HG03175 (cell line): ENCODE results near the gene LRRC8D.
"Not testable (repeated sequence)": the region's sequence is repeated elsewhere in the genome, so short reads cannot be mapped to it uniquely, and the experiment has no call there.

Experiments used
- ATAC-seq: cut with Tn5 transposase; IDR thresholded peaks from one replicate; pipeline ENCODE4 v1.9.1; 2021; ENCODE audit warnings: mild to moderate bottlenecking, moderate library complexity; ENCODE audit not compliant: unreplicated experiment

The LRRC8D gene

DNA sequence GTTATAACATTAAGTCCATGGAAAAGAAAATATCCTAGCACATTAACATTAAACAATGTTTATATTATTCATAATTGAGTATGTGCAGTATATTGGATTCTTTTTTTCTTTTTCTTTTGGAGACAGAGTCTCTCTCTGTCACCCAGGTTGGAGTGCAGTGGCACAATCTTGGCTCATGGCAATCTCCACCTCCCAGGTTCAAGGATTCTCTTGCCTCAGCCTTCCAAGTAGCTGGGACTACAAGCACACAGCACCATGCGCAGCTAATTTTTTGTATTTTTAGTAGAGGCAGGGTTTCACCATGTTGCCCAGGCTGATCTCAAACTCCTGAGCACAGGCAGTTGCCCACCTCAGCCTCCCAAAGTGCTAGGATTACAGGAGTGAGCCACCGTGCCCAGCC is 162.0 kb downstream of the LRRC8D start:
- ATAC-seq: not testable (repeated sequence)

DNA sequence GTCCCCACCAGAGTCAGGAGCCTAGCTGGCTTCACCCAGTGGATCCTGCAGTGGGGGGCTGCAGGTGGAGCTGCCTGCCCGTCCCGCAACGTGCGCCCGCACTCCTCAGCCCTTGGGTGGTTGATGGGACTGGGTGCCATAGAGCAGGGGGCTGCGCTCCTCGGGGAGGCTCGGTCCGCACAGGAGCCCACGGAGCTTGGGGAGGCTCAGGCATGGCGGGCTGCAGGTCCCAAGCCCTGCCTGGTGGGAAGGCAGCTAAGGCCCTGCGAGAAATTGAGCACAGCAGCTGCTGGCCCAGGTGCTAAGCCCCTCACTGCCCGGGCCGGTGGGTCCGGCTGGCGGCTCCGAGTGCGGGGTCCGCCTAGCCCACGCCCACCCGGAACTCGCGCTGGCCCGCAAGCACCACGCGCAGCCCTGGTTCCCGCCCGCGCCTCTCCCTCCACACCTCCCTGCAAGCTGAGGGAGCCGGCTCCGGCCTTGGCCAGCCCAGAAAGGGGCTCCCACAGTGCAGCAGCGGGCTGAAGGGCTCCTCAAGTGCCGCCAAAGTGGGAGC is 163.8 kb downstream of the LRRC8D start:
- ATAC-seq: not testable (repeated sequence)

DNA sequence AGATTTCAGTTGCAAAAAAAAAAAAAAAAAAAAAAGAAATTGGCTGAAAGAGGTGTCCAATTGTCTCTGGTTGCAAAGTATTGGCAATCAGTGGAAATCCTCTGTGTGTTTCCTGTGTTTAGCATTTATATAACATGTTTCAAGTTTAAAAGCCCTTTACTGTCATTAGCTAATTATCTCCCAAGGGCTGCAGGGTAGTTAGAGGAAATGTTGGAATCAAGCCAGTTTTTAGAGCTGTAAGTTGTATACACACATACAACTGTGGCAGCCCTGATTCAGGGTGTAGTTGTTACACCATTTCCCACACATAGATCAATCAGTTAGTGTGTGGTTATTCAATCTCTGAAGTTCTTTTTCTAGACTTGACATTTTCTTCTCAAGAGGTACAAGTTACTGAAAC is 165.2 kb downstream of the LRRC8D start:
- no peak for ATAC-seq
